K562 (cell line): ENCODE data around the gene BACE1. TPM values are rescaled to one million over a fixed set of nuclear protein-coding genes. Genes with fewer than 3 reads are reported as not detected.

ENCODE experiments used
- EP300 ChIP-seq: IDR thresholded peaks from 2 replicates; pipeline ENCODE4 v1.6.1; 2012; ENCODE audit warnings: low read length, improper control_type of control experiment
- FOXJ2 ChIP-seq: fragments of 200-800 bp; sonication (Bioruptor generic); IDR thresholded peaks from 2 replicates; pipeline ENCODE4 v1.6.1; 2016; ENCODE audit warnings: missing genetic modification characterization, missing compliant biosample characterization
- GTF2F1 ChIP-seq: IDR thresholded peaks from 2 replicates; pipeline ENCODE4 v1.6.1; 2011; ENCODE audit warnings: low read depth, low read length, improper control_type of control experiment
- HDAC6 ChIP-seq: IDR thresholded peaks from 2 replicates; pipeline ENCODE4 v1.6.1; 2012; ENCODE audit warnings: low read depth, mild to moderate bottlenecking, control low read depth, inconsistent platforms, low read length, moderate library complexity
- MTF1 ChIP-seq: fragments of 250-450 bp; sonication (Bioruptor Pico); IDR thresholded peaks from 2 replicates; pipeline ENCODE4 v1.9.0; 2021; ENCODE audit warnings: moderate library complexity, mild to moderate bottlenecking, inconsistent platforms, borderline replicate concordance
- NFE2 ChIP-seq: IDR thresholded peaks from 2 replicates; pipeline ENCODE4 v1.6.1; 2014; ENCODE audit warnings: antibody characterized with exemption, low read depth
- NFXL1 ChIP-seq: fragments of 450-650 bp; formaldehyde crosslinking; IDR thresholded peaks from 2 replicates; pipeline ENCODE4 v1.4.0; 2021; ENCODE audit warnings: mild to moderate bottlenecking
- PHTF2 ChIP-seq: fragments of 250-450 bp; sonication (Bioruptor Pico); IDR thresholded peaks from 2 replicates; pipeline ENCODE4 v1.5.0; 2021; ENCODE audit warnings: mild to moderate bottlenecking
- POLR2AphosphoS5 ChIP-seq: IDR thresholded peaks from 2 replicates; pipeline ENCODE4 v1.6.1; 2011; ENCODE audit warnings: mild to moderate bottlenecking, low read depth, low read length, moderate library complexity; ENCODE audit not compliant: control insufficient read depth, insufficient read depth
- RBM25 ChIP-seq: fragments of 200-400 bp; formaldehyde crosslinking; IDR thresholded peaks from 2 replicates; pipeline ENCODE4 v1.6.1; 2018; ENCODE audit warnings: low read length, low read depth, moderate library complexity; ENCODE audit not compliant: severe bottlenecking
- RCOR1 ChIP-seq, 2 experiments: IDR thresholded peaks; 2 replicates each; pipeline ENCODE4 v1.6.1; 2012; ENCODE audit warnings: low read depth in 2 of 2, low read length in 2 of 2, borderline replicate concordance in 1 of 2, improper control_type of control experiment in 1 of 2
- SMAD4 ChIP-seq: fragments of 250-450 bp; sonication (Bioruptor Pico); conservative IDR thresholded peaks from 2 replicates; pipeline ENCODE4 v1.8.0; 2021; ENCODE audit warnings: inconsistent platforms, mild to moderate bottlenecking, moderate library complexity
- TBP ChIP-seq: optimal IDR thresholded peaks from 2 replicates; pipeline ENCODE3; 2011; ENCODE audit warnings: low read depth, low read length, improper control_type of control experiment
- polyA plus RNA-seq, 8 experiments: library from polyadenylated mRNA; depleted of rRNA in 4 of 8; stranded (reverse) in 5 of 8; unstranded in 3 of 8; fragments of >200 nt; fragmentation: Nextera tagmentation in 2 of 8; fragmentation: Illumina TruSeq in 1 of 8; extraction: Ambion mirVana in 2 of 8; extraction: Trizol in 1 of 8; gene quantifications; 2 replicates each; pipeline versions ENCODE4 v1.2.1 to v1.2.3, GENCODE V29; 2011 to 2014; ENCODE audit warnings: inconsistent platforms in 1 of 8, missing spikeins in 1 of 8
- total RNA-seq, 7 experiments: library from RNA; depleted of rRNA in 6 of 7; stranded (reverse); fragments of >200 nt in 6 of 7; fragmentation: Illumina TruSeq in 2 of 7; extraction: Trizol in 2 of 7; gene quantifications; 2 replicates each; pipeline versions ENCODE4 v1.2.1 to v1.2.3, GENCODE V29; 2011 to 2021; ENCODE audit warnings: low replicate concordance in 1 of 7
- TF ChIP-seq, protein P1 (sequence below), 2 experiments: fragments of 150-350 bp in 1 of 2; IDR thresholded peaks; 2 replicates each; pipeline ENCODE4 v1.6.1; 2012 to 2016; ENCODE audit warnings: low read depth in 2 of 2, low read length in 2 of 2, mild to moderate bottlenecking in 1 of 2, moderate library complexity in 1 of 2
- TF ChIP-seq, protein P2 (sequence below), 2 experiments: fragments of 450-650 bp; formaldehyde crosslinking in 1 of 2; IDR thresholded peaks; 2 replicates each; pipeline versions ENCODE4 v1.4.0 to v1.6.1; 2014 to 2020; ENCODE audit warnings: mild to moderate bottlenecking in 2 of 2, borderline replicate concordance in 1 of 2, low read depth in 1 of 2

BACE1 gene
- total and polyA plus RNA-seq, 9 of the 15 experiments (the other 6 are each of a cell fraction or from before 2014, with no cell fraction given) = 0.01 to 0.25 (median 0.16) TPM; not detected in 5

DNA sequence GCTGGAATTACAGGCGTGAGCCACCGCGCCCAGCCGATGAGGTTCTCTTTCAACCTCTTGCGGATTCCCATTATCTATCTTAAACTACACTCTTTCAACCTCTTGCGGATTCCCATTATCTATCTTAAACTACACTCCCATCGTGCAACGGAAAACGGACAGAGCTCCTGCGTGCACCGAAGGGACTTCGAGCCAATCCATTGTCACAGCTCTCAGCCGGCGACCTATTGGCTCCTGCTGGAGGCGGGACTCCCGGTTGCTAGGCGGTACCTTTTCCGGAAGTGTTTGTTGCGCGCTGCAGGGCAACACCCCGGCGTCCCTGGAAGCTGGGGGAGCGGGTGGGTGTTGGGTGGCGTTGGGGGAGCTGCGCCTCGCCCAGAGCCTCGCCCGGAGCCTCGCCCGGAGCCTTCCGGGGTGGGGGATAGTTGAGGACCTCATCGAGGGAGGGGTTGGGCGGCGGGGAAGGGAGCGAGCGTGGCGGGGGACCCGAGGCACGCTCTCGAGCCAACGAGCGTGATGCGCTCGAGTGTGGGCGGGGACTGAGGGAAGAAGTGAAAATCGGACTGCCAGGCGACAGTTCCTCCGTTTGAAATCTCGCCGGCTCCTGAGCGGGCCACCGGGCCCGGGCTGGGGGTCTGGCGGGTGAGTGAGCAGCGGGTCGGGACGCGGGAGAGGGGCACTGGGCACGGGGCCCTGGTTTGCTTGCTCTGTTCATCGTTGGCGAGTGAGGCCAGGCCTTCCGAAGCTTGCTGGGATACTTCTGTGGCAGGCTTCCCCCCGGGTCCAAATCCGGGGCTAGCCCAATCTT, 11.7 kb upstream of the BACE1 start, which contains the start of gene CEP164 (continued):
- TF ChIP-seq, protein P1, sequence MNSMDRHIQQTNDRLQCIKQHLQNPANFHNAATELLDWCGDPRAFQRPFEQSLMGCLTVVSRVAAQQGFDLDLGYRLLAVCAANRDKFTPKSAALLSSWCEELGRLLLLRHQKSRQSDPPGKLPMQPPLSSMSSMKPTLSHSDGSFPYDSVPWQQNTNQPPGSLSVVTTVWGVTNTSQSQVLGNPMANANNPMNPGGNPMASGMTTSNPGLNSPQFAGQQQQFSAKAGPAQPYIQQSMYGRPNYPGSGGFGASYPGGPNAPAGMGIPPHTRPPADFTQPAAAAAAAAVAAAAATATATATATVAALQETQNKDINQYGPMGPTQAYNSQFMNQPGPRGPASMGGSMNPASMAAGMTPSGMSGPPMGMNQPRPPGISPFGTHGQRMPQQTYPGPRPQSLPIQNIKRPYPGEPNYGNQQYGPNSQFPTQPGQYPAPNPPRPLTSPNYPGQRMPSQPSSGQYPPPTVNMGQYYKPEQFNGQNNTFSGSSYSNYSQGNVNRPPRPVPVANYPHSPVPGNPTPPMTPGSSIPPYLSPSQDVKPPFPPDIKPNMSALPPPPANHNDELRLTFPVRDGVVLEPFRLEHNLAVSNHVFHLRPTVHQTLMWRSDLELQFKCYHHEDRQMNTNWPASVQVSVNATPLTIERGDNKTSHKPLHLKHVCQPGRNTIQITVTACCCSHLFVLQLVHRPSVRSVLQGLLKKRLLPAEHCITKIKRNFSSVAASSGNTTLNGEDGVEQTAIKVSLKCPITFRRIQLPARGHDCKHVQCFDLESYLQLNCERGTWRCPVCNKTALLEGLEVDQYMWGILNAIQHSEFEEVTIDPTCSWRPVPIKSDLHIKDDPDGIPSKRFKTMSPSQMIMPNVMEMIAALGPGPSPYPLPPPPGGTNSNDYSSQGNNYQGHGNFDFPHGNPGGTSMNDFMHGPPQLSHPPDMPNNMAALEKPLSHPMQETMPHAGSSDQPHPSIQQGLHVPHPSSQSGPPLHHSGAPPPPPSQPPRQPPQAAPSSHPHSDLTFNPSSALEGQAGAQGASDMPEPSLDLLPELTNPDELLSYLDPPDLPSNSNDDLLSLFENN (IDR thresholded peaks at IDR 0.05; ENCODE audit: low read depth in 2 of 2, low read length in 2 of 2) = peak in 1 of 2 experiments; percentile 36; a peak in 1 of 4 replicates
- TF ChIP-seq FOXJ2 (peak; percentile 68; the same call in 1 of the 2 replicates), RBM25 (peak; percentile 70), PHTF2 (CRISPR knock-in tag) (no peak), HDAC6 (no peak), GTF2F1 (no peak), POLR2AphosphoS5 (no peak; the same call in 1 of the 2 replicates), TBP (peak; percentile 10), SMAD4 (CRISPR knock-in tag) (peak; percentile 50; the same call in 1 of the 2 replicates), NFXL1 (no peak), EP300 (peak; percentile 66; the same call in 1 of the 2 replicates), NFE2 (no peak), MTF1 (no peak), RCOR1 (IDR thresholded peaks at IDR 0.05; ENCODE audit: borderline replicate concordance in 1 of 2, low read depth in 2 of 2, low read length in 2 of 2) (peak in 1 of 2 experiments; percentile 72; a peak in 2 of 4 replicates)
- TF ChIP-seq, protein P2, sequence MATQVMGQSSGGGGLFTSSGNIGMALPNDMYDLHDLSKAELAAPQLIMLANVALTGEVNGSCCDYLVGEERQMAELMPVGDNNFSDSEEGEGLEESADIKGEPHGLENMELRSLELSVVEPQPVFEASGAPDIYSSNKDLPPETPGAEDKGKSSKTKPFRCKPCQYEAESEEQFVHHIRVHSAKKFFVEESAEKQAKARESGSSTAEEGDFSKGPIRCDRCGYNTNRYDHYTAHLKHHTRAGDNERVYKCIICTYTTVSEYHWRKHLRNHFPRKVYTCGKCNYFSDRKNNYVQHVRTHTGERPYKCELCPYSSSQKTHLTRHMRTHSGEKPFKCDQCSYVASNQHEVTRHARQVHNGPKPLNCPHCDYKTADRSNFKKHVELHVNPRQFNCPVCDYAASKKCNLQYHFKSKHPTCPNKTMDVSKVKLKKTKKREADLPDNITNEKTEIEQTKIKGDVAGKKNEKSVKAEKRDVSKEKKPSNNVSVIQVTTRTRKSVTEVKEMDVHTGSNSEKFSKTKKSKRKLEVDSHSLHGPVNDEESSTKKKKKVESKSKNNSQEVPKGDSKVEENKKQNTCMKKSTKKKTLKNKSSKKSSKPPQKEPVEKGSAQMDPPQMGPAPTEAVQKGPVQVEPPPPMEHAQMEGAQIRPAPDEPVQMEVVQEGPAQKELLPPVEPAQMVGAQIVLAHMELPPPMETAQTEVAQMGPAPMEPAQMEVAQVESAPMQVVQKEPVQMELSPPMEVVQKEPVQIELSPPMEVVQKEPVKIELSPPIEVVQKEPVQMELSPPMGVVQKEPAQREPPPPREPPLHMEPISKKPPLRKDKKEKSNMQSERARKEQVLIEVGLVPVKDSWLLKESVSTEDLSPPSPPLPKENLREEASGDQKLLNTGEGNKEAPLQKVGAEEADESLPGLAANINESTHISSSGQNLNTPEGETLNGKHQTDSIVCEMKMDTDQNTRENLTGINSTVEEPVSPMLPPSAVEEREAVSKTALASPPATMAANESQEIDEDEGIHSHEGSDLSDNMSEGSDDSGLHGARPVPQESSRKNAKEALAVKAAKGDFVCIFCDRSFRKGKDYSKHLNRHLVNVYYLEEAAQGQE (IDR thresholded peaks at IDR 0.05; ENCODE audit: borderline replicate concordance) = no peak
- TF ChIP-seq, protein P2 (CRISPR knock-in tag; IDR thresholded peaks at IDR 0.05; ENCODE audit: low read depth) = no peak
